ENCODE data around the gene RNASEH2A.
A peak's percentile ranks its signal among the peaks of the same experiment; 100 is the strongest.

Gene RNASEH2A

DNA sequence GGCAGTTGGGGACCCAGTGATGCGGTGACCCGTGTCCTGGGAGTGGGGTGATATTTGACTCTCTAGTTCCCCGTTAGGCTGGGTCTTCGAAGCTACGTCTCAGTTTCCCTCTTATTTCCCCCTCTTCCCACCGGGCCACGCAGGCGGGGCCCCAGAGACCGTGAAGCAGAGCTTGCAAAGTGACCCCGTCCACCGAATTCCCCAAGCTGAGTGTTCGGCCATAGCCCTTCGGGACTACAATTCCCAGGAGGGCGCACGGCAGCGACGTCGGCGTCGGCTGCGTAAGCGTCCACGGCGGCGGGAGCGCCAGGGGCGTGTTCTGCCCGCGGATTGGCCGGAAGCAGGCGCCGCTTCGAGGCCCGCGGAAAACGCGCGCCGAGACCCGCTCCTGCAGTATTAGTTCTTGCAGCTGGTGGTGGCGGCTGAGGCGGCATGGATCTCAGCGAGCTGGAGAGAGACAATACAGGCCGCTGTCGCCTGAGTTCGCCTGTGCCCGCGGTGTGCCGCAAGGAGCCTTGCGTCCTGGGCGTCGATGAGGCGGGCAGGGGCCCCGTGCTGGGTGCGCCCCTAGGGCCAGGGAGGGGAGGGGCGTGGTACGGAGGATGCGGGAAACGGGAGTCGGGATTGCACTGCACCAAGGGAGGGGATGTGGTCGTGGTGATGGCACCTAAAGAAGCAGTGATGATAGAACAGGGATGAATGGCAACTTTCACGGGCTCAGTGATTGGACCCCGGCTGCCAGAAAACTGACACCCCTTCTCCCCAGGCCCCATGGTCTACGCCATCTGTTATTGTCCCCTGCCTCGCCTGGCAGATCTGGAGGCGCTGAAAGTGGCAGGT is at the start of gene RNASEH2A:
TSS of gene RNASEH2A (plus strand) at position 343 of the 840 bp plus-strand sequence. CDS start at position 433, 90 bp downstream.
- DNase-seq = peak; percentile 88

DNA sequence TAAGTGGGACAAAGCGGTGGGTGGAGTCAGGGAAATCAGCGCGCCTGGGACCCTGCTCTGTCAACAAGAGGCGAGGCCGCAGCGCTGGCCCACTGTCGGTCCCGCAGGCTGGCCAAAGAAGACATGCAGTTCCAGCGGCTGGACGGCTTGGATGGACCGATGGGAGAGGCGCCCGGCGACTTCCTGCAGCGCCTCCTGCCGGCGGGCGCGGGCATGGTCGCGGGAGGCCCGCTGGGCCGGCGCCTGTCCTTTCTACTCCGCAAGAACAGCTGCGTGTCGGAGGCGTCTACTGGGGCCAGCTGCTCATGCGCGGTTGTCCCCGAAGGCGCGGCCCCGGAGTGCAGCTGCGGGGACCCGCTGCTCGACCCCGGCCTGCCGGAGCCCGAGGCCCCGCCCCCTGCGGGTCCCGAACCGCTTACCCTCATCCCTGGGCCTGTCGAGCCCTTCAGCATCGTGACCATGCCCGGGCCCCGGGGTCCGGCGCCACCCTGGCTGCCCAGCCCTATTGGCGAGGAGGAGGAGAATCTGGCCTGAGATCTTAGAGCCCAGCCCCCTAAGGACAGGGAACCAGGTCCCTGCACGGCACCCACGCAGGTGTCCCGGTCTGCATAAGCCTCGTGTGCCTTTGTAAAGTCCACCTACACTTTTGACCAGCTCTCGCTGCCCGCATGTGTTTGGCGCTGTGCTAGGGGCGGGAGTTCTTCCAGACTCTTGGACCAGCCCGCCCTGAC is 48.7 kb upstream of the RNASEH2A start:
- DNase-seq = peak; percentile 67

DNA sequence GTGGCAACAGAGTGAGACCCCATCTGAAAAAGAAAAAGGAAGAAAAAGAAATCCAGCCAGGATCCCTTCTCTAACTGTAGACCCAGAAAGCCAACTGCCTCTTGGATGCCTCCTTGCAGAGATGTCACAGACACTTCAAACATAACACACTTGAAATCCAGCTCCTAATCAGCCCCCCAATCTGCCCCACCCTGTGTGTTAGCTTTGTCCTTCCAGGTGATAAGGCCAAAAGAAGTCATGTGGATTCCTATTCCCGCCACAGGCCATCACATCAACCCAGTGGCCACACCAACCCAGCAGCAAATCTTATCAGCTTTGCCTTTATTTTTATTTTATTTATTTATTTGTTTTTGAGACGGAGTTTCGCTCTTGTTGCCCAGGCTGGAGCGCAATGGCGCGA is 46.7 kb upstream of the RNASEH2A start:
- no peak for DNase-seq

GRCh38 chr19:12763100-12763499 is 43.3 kb upstream of the RNASEH2A start:
- no peak for DNase-seq

DNA sequence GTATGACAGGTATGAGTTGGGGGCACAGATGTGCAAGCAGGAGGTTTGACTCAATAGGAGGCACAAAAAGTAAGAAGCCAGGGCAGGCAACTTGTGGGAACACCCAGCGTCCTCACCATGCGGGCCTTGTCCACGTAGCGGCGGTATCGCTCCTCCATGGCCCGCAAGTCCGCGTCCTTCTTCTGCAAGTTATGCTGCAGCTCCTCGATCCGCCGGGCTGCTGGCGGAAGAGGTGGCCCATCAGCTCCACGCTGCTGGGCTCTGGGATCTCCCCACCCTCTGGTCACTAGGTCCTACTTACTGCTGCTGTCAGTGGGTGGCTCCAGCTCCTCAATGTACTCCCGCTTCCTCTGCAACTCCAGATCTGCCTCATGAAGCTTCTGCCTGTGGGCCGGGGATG is 41.7 kb upstream of the RNASEH2A start:
- DNase-seq = no peak

- peak; percentile 86 for DNase-seq
Measured at GRCh38 chr19:12766051-12766521, 40.3 kb upstream of the RNASEH2A start.

DNA sequence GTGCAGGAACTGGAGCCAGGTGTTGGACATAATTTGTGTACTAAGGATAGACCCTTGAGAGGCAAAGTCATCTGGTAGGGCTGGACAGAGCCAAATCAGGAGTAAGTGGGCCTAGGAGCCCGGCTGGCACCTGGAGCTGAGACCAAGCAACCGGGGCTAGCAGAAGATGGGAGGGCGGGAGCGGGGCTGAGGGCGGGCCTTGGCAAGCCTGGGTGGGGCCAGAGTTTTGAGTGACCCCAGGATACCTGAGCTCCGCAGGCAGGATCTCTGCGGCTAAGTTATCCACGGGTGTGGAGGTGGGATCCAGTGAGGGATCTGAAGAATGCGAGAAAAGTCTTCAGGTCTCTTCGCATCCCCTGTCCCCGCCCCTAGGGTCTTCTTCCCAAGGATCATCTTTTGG is 39.2 kb upstream of the RNASEH2A start:
- no peak for DNase-seq

DNA sequence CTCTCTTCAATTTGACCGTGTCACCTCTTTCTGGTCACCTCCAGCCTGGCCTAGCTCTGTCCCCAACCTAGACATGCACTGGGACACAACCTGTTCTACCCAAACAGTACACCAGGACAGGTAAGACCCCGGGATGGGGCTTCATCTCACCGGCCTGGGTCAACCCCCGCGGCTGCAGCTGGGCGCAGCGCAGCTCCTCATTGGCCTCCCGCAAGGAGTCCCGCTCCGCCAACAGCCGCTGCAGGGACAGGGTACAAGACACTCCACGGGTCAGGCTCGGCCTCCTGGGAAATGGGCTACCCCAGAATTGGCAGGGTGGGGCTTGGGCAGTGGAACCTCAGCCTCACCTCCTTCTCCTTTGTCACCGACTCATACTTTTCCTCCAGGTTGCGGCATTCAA is 38.7 kb upstream of the RNASEH2A start:
- DNase-seq = no peak

- peak; percentile 80 for DNase-seq
Measured at GRCh38 chr19:12769689-12770088, 36.7 kb upstream of the RNASEH2A start.

DNA sequence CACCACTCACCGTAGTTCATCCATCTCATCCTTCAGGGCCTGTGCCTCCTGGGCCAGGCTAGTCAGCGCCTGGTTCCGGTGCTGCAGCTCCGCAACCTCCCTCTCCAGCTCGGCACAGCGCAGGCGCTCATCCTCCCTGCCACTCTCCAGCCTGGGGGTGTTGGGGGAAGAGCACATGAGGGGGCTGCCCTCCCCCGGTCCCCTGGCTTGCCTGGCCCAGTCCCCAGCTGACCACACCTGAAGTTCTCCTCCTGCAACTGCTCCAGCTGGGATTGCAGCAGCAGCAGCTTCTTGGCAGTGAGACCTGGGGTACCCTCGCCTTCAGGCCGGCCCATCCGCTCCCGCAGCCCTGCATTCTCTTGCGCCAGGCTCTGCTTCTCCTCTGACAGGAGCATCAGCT is 35.5 kb upstream of the RNASEH2A start:
- DNase-seq = no peak

DNA sequence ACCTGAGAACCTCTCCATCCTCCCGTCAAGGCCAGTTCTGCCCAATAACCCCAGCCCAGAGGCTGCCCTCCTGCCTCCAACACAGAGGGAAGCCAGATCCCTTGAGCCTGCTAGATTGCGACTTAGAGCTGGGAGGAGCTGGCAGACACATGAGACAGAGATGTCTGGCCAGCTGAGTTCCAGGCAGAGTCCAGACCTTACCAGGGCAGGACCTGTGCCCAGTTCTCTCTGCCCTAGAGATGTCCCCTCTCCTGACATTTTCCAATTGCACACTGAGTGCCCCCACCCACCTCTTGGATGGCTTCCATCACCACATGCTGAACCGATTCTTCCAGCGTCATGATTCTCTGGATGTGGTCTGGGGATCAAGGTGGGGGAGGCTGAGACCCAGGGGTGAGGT is 34.1 kb upstream of the RNASEH2A start:
- DNase-seq = no peak

DNA sequence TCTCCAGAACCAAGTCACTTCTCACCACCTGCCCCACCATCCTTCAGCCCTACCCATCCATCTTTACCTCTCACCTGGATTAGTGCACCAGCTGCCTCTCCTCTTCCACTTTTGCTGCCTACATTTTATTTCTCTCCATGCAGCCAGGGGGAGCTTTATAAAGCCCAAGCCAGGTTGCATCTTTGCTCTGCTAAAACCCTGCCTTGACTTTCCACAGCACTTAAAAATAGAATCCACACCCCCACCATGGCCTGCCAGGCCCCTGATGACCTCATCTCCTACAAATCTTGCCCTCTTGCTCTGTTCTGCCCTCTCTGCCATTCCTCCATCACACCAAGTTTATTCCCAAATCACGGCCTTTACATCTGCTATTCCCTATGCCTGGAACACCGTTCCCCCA is 32.8 kb upstream of the RNASEH2A start:
- no peak for DNase-seq

GRCh38 chr19:12774588-12775555 is 31.5 kb upstream of the RNASEH2A start, which contains the start of gene HOOK2:
HOOK2 (minus strand) TSS chr19:12775552; CDS start chr19:12775449, 103 bp downstream.
- DNase-seq = peak; percentile 69

DNA sequence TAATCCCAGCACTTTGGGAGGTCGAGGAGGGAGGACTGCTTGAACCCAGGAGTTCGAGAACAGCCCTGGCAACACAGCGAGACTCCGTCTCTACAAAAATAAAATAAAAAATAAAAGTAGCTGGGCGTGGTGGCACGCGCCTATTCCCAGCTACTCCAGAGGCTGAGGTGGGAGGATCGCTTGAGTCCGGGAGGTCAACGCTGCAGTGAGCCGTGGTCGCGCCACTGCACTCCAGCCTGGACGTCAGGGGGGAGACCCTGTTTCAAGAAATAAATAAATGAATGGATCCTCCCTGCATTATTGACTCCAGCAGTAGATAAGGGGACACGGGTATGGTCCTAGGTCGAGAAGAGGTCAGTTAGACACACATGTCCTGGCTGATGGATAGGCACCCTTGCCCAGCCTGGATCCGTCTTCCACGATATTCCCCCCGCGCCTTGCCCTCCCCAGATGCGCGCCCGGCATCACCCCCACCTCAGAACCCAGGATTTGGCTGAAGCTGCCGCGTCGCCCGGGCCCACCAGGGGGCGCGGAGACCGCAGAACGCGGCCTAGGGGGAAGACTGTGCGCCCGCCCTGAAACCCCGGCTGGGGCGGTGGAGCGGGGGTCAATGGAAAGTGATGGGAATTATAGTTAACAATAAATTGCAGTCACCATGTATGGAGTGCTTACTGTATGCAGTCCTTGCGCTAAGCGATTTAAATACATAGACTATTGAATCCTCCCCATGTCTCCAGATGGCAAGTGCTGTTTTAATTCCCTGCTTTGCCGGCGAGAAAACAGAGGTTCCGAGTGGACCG is 29.0 kb upstream of the RNASEH2A start:
- DNase-seq = peak; percentile 85

GRCh38 chr19:12778017-12778904 is 28.1 kb upstream of the RNASEH2A start:
- peak; percentile 64 for DNase-seq

DNA sequence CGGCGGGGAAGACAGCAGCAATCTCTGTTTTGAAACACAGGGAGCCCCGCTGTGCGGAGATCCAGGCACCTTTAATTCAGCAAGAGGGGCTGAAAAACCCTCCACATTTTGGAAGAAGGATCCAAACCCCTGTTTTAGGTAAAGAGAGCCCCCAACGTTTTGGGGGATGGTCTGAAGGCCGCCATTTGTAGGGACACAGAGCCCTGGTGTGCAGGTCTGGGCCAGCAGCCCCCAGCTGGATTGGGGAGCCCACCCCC is 27.6 kb upstream of the RNASEH2A start:
- DNase-seq = no peak

GRCh38 chr19:12779162-12779993 is 27.0 kb upstream of the RNASEH2A start:
- no peak for DNase-seq

- no peak for DNase-seq
Measured at GRCh38 chr19:12782174-12782423, 24.3 kb upstream of the RNASEH2A start.

DNA sequence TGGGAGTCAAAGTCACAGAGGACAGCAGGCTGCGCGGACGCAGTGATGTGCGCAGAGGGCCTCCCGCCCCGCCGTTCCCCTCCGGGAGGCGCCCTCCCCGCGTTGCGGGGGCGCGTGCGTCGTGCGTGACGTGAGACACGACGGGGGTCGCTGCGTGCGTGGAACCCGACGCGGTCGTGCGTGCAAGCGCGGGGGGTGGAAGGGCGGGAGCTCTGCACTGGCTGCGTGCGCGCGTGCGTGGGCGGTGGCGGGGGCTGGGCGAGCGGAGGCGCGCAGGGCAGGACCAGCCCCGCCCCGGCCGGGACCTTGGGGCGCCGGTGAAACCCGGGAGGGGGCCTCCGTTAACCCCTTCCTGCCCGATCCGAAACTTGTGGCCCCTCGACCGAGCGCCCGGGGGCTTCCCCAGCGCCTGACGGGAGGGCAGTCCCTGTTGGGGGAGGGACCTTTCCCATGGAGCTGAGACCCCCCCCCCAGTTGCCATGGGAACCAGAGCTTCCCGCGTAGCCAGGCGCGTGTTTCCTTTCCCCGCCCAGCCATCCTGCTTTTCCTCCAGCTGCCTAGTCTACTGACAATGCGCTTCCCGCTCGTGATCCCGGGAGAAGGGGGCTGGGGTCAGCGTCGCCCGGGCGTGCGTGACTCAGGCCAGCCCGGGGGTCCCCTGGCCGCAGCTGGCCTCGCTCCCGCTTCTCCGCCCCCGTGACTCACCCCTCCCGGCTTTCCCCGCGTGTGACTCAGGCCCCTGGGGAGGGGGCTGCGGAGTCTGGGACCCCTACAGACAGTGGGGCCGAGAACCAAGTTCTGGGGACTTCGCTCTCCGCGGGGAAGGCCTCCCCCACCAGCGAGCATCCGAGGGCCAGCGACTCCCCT is 23.7 kb upstream of the RNASEH2A start:
- DNase-seq = peak; percentile 94

Data from CD4-positive, alpha-beta T cell treated with Interleukin-10 for 1 hour (primary cell).